SHP77 (cell line): ENCODE results near the gene GALNT6.
A peak's percentile ranks its signal among the peaks of the same experiment; 100 is the strongest.

Source experiments
- DNase-seq, 2 experiments: peaks; one replicate each; lab custom pipeline; 2025; lab: John Stamatoyannopoulos, UW

Gene GALNT6

GRCh38 chr12:51406290-51406689 lies 15.1 kb upstream of the GALNT6 start:
- no peak for DNase-seq

DNA sequence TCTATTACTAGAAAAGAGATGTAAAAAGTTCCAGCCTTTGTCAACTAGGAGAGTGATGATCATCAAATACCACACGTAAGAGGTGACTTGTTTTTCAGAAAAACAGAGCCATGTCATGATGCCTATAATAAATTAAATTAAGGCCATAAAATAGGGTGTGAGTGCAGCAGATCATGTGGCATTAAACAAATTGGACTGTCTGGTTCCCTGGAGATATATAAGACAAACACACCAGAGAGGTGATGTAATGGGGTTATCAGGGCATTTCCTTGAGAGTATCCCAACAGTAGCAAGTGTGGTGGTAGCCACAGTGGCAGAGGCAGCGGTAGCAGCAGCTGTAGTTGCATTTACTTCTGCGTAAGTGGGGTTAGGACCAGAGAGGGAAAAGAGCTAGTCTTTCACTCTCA lies 14.6 kb upstream of the GALNT6 start:
- no peak for DNase-seq

GRCh38 chr12:51404627-51405026 lies 13.4 kb upstream of the GALNT6 start:
- no peak for DNase-seq

DNA sequence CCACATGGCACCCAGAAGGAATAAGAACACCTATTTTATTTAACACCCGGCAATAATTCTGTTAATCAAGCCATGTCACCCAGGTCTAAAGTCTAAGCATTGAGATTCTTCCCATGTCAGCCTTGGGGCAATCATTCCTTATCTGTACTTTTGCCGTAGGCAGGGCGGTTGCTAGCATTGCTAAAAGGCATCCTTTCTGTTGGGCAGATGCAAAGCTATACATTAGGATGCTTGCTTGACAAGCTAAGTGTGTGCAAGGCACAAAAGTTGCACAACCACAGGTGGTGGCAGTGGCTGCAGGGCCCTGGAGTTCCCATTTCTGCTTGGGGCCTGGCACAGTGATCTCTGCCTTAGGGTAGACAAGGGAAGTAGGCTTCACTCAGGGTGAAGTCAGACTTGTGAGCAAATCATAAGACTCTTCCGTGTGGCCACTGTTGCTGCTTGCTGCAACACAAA lies 12.5 kb upstream of the GALNT6 start:
- DNase-seq, result no peak

DNA sequence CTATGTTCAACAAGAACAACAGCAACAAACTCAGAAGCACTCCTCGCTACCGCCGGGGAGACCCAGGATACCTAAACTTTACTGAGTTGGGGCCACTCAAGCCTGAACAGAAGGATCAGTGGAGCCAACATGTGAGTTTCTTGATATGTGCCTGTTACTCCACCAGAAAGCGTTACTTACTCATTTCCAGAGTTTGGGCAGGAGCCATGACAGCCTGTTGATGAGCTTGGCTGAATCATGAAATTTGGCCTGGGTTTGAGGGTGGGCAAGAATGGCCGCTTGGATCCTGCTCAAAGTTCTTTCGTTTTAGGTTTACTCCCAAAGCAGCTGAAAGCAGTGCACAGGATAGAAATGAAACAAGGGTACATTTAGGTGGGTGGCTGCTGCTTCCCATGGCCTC lies 12.0 kb upstream of the GALNT6 start:
- no peak for DNase-seq

DNA sequence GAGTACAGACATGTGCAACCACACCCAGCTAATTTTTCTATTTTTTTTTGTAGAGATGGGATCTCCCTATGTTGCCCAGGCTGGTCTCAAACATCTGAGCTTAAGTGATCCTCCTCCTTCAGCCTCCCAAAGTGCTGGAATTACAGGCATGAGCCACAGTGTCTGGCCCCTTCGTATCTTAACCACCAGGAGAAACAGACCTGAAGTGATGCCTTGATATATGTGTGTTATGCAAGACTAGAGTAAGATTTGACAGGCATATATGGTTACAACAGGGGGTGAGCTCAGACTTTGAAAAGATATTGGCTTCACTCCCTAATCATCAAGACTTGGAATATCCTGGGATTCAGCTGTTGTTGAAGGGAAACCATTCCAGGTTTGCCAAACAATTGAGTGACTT lies 10.7 kb upstream of the GALNT6 start:
- DNase-seq, result no peak

- no peak for DNase-seq
These were observed 10.3 kb upstream of the GALNT6 start for GRCh38 chr12:51401486-51401885.

DNA sequence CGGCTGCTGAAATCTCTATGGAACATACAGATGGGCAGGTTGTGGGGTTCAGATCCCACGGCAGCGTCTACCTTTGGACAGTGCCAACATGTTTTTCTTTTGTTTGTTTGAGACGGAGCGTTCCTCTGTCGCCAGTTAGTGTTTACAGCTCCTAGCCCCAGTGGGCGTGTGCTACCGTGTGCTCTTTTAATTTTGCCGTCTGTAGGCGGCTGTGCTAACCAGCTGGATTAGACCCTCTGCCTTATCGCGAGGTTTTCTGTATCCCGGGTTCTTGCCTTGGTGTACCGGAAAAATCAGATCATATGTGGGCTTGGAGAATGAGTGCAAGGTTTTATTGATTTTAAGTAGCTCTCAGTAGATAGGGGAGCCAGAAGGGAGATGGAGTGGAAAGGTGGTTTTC lies 9.8 kb upstream of the GALNT6 start:
- no peak for DNase-seq

DNA sequence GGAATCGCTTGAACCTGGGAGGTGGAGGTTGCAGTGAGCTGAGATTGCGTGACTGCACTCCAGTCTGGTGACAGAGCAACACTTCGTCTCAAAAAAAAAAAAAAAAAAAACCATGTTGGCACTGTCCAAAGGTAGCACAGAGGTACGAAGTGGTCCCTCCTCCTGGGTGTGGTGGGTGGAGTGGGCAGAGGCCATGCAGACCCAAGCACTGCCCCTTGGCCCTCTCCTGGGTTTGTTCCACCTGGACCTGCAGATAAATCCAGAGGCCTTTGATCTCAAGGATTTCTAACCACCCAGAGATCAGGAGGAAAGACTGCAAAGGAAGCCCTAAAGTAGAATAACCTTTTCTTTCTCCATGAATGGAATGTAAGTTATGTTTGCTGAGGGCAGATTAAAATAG lies 8.7 kb upstream of the GALNT6 start:
- no peak for DNase-seq

GRCh38 chr12:51397670-51398069 lies 6.5 kb upstream of the GALNT6 start:
- no peak for DNase-seq

- no peak for DNase-seq
These were observed 4.4 kb upstream of the GALNT6 start for GRCh38 chr12:51395283-51396230.

DNA sequence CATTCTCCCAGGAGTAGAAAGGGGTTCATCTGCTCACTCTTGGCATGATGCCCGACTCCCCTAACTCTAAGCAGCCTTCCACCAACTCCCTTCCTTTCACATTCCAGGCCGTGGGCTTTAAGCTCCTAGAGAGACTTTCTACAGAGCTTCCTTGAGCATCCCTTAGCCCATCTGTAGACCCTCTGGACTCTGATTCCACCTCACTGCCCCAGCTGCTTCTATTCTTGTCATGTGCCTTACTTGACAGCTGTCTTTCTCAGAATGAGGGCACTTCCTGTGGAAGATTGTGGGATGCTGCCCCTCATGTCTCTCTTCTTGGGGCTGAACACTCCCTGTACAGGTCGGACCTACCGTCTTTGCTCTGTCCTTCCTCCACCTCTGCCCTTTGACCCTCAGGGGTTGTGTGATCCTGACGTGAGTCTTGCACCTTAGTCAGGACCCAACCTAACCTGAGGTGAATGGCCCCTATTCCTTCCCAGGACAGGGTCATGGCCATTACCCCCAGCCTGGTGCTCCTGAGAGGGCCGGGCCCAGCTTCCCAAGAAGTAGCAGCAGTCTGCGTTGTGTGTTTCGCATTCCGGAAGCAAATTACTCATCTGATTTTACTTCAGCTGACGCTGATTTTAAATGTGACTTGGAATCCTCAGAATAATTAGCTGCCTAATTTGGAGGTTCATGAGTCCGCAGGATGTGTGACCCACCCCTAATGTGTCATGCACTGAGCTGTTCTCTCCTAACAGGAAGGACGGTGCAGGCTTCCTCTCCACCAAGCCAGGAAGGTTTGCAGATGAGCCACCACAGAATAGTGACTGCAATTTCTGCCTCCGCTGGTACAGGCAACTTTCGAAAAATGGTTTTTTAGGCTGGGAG lies 2.7 kb upstream of the GALNT6 start:
- DNase-seq, result no peak

DNA sequence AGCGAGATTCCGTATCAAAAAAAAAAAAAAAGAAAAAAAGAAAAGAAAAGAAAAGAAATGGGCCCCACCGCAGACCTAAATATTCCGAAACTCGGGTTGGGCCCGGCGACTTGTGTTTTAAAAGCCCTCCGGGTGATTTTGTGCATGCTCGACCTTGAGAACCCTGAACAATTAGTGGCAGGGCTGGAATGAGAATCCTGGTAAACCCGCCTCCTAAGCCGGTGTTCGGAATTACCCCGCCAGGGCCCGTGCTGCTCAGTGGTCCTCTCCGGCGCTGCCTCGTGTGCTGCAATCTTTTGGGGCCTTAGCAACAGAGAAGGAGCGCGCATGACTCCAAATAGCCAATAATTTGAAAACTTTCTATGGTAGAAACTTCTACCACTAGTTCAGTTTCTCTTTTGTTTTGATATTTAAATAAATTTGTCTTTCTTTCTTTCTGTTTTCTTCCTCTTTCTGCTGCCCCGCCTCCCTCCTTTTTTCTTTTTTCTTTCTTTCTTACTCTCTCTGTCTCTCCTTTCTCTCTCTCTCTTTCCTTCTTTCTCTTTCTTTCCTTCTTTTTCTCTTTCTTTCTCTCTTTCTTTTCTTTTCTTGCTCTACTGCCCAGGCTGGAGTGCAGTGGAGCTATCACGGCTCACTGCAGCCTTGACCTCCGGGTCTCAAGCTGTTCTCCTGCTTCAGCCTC lies 1.5 kb upstream of the GALNT6 start:
- DNase-seq, result peak; percentile 43 to 46

DNA sequence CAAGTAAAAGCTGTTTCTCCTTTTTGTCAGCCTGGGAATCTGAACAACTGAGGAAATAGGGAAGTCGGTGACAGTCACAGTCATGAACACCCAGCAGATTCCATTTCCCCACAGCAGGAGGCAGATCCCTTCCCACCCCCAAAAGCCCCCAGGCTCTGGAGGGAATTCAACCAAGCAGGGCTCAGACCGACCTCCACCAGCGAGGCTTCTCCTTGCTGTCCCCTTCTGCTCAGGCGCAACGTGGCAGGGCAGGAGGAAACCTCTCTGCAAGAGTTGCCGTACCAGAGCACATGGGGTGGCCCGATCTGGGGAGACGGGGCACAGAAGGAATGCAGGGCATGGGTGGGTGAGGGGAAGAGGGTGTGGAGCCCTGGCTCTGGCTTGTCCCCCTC lies 319 bp downstream of the GALNT6 start:
- DNase-seq, result no peak

- no peak for DNase-seq
These were observed 749 bp downstream of the GALNT6 start for GRCh38 chr12:51390457-51390856.

DNA sequence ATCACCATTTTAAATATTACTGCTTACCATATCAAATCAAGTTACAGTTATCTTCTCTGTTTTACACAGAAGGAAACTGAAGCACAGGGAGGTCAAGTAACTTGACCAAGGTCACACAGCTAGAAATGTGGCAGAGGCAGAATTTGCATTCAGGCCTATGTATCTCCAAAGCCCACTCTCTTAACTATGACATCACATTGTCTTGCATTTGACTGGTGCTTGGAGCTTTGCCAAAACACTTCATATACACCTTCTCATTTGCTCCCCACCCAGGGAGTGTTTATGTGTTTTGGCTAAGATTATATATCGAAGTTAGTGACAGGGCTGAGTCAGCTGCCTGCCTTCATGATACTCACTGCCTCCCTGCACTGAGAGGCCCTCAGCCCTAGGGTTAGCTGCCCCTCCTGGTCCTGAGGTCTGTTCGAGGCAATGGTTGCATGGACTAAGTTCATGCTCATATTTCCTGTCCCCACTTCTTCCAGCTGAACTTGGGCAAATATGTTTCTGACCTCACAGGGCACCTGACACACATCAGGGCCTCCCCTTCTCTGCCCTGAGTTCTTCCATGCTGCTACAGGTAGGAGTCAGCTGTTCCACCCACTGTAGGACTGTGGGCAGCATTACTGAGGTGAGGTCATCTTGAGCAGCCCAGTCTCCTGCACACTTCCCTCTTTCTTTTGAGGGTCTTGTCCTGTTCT lies 1.8 kb downstream of the GALNT6 start:
- DNase-seq, result no peak

- no peak for DNase-seq
These were observed 2.4 kb downstream of the GALNT6 start for GRCh38 chr12:51388846-51389245.

- DNase-seq, result no peak
These were observed 3.0 kb downstream of the GALNT6 start for GRCh38 chr12:51388069-51388799.

- DNase-seq, result no peak
These were observed 4.9 kb downstream of the GALNT6 start for GRCh38 chr12:51386351-51386750.

DNA sequence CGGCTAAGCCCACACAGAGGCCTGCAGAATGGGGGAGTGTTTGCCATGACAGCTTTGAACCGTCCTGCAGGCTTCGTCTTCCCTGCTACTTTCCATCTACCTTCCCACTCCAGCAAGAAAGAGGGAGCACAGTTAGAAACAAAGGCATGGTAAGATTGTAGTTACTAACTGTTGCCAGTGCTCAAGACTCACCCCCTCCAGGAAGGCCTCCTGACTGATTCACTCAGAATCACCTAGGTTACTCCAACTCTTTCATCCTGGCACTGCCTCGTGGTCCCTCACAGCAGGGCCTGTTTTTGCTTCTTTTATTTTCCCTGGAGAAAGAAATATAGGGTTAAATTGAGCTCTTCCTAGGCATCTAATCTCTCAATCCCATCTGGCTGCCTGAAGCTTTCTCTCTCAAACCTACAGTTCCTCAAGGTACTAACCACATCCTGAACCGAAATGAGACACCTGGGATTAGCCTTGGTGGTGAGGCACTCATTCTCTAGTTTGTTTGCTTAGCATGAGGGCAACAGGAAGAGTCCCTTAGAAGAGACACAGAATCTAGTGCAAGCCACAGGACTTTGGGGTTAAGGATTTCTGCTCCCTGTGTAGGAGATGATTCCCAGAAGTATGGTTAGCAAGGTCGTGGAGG lies 7.8 kb downstream of the GALNT6 start:
- DNase-seq, result no peak

DNA sequence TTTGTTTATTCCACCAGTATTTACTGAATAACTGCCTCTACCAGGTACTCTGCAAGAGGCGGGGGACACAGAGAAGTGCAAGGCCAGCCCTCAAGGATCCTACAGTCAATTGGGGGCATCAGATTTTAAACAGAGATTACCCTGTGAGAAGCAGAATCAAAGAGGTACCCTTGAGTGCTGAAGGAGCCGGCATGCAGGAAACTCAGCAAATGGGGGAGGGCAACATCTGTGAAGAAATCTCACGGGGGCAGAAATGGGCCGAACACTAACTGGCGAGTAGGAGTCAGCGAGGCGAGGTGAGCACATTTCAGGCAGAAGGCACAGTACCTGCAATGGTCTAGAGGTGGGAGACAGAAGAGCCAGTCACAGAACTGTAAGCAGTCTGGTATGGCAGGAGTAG lies 9.0 kb downstream of the GALNT6 start:
- no peak for DNase-seq
